Measurements from ENCODE around the gene SLC4A3.

SLC4A3 gene

DNA sequence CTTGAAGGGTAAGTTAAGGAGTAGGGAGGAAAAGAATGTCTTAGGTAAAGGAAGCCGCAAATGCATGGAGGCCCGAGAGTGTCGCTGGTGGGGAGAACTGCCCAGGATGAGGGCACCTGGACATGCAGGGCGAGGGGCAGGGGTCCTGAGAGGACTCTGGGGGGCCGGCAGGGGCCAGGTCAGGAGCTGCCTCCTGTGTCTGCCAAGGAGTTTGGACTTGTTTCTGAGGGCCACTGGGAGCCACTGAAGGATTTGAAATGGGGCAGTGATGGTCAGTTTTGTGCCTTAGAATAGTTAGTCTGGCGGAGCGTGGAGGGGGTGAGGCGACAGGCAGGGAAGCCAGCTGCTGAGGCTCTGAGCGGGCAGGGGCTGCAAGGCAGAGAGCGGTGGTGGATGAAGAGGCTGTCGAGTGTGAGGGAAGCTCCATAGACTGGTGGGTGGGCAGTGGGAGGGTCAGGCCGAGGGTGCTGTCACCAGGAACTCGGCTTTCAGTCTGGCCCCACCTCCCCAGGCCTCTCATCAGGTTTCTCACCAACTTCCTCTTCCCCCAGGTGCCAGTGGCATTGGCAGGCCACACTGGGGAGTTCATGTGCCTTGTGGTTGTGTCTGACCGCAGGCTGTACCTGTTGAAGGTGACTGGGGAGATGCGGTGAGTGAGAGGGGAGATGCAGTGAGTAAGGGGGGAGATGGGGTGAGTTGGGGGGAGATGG, 14.7 kb upstream of the SLC4A3 start:
- H3K27ac ChIP-seq (ENCODE audit: low read depth, low read length) = no peak overlapping the region
- no peaks in the 10 kb centered on the region for H3K27me3 ChIP-seq (ENCODE audit: control insufficient read depth in 1 of 2, insufficient read depth in 2 of 2, low read length in 2 of 2)
- H3K4me1 ChIP-seq (ENCODE audit: control insufficient read depth in 1 of 2, insufficient read depth in 2 of 2, low read length in 2 of 2) = no peaks in the 10 kb centered on the region
- H3K9me3 ChIP-seq (ENCODE audit: control insufficient read depth in 1 of 2, low read length in 2 of 2) = no peaks in the 10 kb centered on the region
- H3K4me3 ChIP-seq (ENCODE audit: low read depth in 1 of 2, low read length in 2 of 2) = no peak overlapping the region
- peaks cover 23 to 52% of the 10 kb centered on the region in 2 donors for H3K36me3 ChIP-seq (ENCODE audit: control insufficient read depth in 1 of 2, insufficient read depth in 2 of 2, low read length in 2 of 2)
- H3K9ac ChIP-seq (ENCODE audit: low read depth in 1 of 2, low read length in 2 of 2) = no peak overlapping the region

GRCh38 chr2:219613461-219614070, 13.9 kb upstream of the SLC4A3 start:
- Histone ChIP-seq H3K9me3 (ENCODE audit: control insufficient read depth in 1 of 2, low read length in 2 of 2) (no peaks in the 10 kb centered on the region), H3K36me3 (ENCODE audit: control insufficient read depth in 1 of 2, insufficient read depth in 2 of 2, low read length in 2 of 2) (peaks cover 19 to 48% of the 10 kb centered on the region in 2 donors), H3K4me1 (ENCODE audit: control insufficient read depth in 1 of 2, insufficient read depth in 2 of 2, low read length in 2 of 2) (no peaks in the 10 kb centered on the region), H3K27me3 (ENCODE audit: control insufficient read depth in 1 of 2, insufficient read depth in 2 of 2, low read length in 2 of 2) (no peaks in the 10 kb centered on the region), H3K4me3 (ENCODE audit: low read depth in 1 of 2, low read length in 2 of 2) (no peak overlapping the region), H3K27ac (ENCODE audit: low read depth, low read length) (no peak overlapping the region), H3K9ac (ENCODE audit: low read depth in 1 of 2, low read length in 2 of 2) (no peak overlapping the region)

DNA sequence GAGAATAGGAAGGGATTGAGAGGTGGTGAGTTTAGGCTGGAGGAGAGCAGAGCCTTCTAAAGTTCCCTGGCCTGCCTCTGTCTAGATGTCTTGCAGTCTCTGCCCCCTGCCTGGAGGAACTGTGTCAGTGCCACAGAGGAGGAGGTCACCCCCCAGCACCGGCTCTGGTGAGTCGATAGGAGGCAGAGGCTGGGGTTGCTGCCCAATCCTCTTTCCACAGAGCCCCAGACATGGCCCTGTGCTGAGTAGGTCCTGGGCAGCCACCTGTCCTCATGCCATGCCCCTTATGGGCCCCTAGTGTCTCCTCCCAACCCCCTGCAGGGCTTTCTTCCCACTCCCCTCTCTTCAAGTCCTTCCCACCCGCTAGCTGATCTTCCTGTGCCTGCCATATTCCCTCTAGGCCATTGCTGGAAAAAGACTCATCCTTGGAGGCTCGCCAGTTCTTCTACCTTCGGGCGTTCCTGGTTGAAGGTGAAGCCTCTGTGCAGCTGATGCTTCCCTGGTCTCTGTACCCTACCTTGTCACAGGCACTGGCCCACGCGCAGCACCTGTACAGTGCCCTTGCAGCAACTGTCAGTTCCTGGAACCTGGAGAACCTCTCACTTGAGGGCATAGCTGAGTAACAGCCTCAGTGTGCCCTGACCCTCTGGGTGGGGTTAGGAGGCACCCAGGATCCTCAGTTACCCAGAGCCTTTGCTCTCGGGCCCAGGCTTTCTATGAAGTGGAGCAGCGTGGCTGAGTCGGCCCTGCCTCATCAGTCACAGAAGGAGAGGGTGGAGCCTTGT, 13.2 kb upstream of the SLC4A3 start:
- H3K4me1 ChIP-seq (ENCODE audit: control insufficient read depth in 1 of 2, insufficient read depth in 2 of 2, low read length in 2 of 2) = no peaks in the 10 kb centered on the region
- H3K4me3 ChIP-seq (ENCODE audit: low read depth in 1 of 2, low read length in 2 of 2) = no peak overlapping the region
- no peak overlapping the region for H3K27ac ChIP-seq (ENCODE audit: low read depth, low read length)
- H3K36me3 ChIP-seq (ENCODE audit: control insufficient read depth in 1 of 2, insufficient read depth in 2 of 2, low read length in 2 of 2) = peaks cover 12 to 43% of the 10 kb centered on the region in 2 donors
- H3K9ac ChIP-seq (ENCODE audit: low read depth in 1 of 2, low read length in 2 of 2) = no peak overlapping the region
- H3K9me3 ChIP-seq (ENCODE audit: control insufficient read depth in 1 of 2, low read length in 2 of 2) = no peaks in the 10 kb centered on the region
- H3K27me3 ChIP-seq (ENCODE audit: control insufficient read depth in 1 of 2, insufficient read depth in 2 of 2, low read length in 2 of 2) = no peaks in the 10 kb centered on the region

DNA sequence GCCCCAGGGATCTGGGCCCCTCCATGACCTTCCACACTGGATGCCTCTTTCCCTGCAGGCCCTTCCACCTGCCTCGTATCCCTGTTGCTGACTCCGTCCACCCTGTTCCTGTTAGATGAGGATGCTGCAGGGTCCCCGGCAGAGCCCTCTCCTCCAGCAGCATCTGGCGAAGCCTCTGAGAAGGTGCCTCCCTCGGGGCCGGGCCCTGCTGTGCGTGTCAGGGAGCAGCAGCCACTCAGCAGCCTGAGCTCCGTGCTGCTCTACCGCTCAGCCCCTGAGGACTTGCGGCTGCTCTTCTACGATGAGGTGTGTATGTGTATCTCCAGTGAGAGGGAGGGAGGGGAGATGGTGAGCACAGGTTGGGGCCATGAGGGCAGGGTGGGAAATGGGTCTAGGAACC, 12.4 kb upstream of the SLC4A3 start:
- Histone ChIP-seq H3K9me3 (ENCODE audit: control insufficient read depth in 1 of 2, low read length in 2 of 2) (no peaks in the 10 kb centered on the region), H3K36me3 (ENCODE audit: control insufficient read depth in 1 of 2, insufficient read depth in 2 of 2, low read length in 2 of 2) (peaks cover 8 to 40% of the 10 kb centered on the region in 2 donors), H3K27ac (ENCODE audit: low read depth, low read length) (no peak overlapping the region), H3K4me3 (ENCODE audit: low read depth in 1 of 2, low read length in 2 of 2) (no peak overlapping the region), H3K27me3 (ENCODE audit: control insufficient read depth in 1 of 2, insufficient read depth in 2 of 2, low read length in 2 of 2) (no peaks in the 10 kb centered on the region), H3K9ac (ENCODE audit: low read depth in 1 of 2, low read length in 2 of 2) (no peak overlapping the region), H3K4me1 (ENCODE audit: control insufficient read depth in 1 of 2, insufficient read depth in 2 of 2, low read length in 2 of 2) (no peaks in the 10 kb centered on the region)

GRCh38 chr2:219615894-219616293, 11.5 kb upstream of the SLC4A3 start:
- H3K27ac ChIP-seq (ENCODE audit: low read depth, low read length) = no peak overlapping the region
- H3K9me3 ChIP-seq (ENCODE audit: control insufficient read depth in 1 of 2, low read length in 2 of 2) = no peaks in the 10 kb centered on the region
- H3K4me3 ChIP-seq (ENCODE audit: low read depth in 1 of 2, low read length in 2 of 2) = no peak overlapping the region
- no peaks in the 10 kb centered on the region for H3K4me1 ChIP-seq (ENCODE audit: control insufficient read depth in 1 of 2, insufficient read depth in 2 of 2, low read length in 2 of 2)
- peaks cover 8 to 37% of the 10 kb centered on the region in 2 donors for H3K36me3 ChIP-seq (ENCODE audit: control insufficient read depth in 1 of 2, insufficient read depth in 2 of 2, low read length in 2 of 2)
- no peak overlapping the region for H3K9ac ChIP-seq (ENCODE audit: low read depth in 1 of 2, low read length in 2 of 2)
- no peaks in the 10 kb centered on the region for H3K27me3 ChIP-seq (ENCODE audit: control insufficient read depth in 1 of 2, insufficient read depth in 2 of 2, low read length in 2 of 2)

DNA sequence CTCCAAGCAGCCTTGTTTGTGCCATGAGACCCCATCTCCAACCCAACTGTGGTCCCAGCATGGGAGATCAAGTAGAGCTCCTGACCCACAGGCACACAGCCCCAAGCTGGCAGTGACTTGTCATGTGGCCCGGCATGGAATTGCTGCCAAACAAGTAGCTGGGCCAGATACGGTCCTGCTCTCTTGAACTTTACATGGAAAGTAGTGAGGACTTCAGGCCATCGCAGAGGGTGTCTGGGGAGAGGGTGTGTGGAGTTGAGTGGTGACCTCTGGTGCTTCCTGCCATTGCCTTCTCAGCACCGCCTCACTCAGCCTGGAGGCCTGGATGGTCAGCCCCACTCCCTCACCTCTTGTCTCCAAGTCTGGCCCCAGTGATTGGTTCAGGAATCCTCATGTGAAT, 10.9 kb upstream of the SLC4A3 start:
- no peak overlapping the region for H3K4me3 ChIP-seq (ENCODE audit: low read depth in 1 of 2, low read length in 2 of 2)
- H3K36me3 ChIP-seq (ENCODE audit: control insufficient read depth in 1 of 2, insufficient read depth in 2 of 2, low read length in 2 of 2) = peaks cover 8 to 30% of the 10 kb centered on the region in 2 donors
- no peaks in the 10 kb centered on the region for H3K27me3 ChIP-seq (ENCODE audit: control insufficient read depth in 1 of 2, insufficient read depth in 2 of 2, low read length in 2 of 2)
- no peak overlapping the region for H3K27ac ChIP-seq (ENCODE audit: low read depth, low read length)
- H3K4me1 ChIP-seq (ENCODE audit: control insufficient read depth in 1 of 2, insufficient read depth in 2 of 2, low read length in 2 of 2) = no peaks in the 10 kb centered on the region
- no peak overlapping the region for H3K9ac ChIP-seq (ENCODE audit: low read depth in 1 of 2, low read length in 2 of 2)
- no peaks in the 10 kb centered on the region for H3K9me3 ChIP-seq (ENCODE audit: control insufficient read depth in 1 of 2, low read length in 2 of 2)

DNA sequence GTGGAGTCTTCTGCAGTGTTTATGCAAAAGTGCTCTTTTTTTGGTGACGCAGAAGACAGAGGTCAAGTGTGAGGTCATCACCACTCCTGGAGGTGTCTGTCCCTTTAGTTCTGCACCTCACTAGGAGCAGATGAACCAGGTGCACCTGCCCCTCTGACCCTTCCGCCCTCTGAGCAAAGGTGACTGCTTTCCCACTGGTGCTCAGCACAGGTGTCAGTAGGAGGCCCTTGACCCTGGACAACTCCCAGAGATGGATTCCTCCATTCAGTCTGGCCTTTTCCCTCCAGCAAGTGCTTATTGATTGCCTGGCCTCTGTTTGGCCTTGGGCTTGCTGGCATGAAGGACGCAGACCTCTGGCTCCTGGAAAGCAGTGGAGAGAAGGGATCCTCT, 8.7 kb upstream of the SLC4A3 start:
- H3K9me3 ChIP-seq (ENCODE audit: control insufficient read depth in 1 of 2, low read length in 2 of 2) = no peaks in the 10 kb centered on the region
- no peak overlapping the region for H3K4me3 ChIP-seq (ENCODE audit: low read depth in 1 of 2, low read length in 2 of 2)
- H3K9ac ChIP-seq (ENCODE audit: low read depth in 1 of 2, low read length in 2 of 2) = no peak overlapping the region
- peaks cover 4 to 20% of the 10 kb centered on the region in 2 donors for H3K36me3 ChIP-seq (ENCODE audit: control insufficient read depth in 1 of 2, insufficient read depth in 2 of 2, low read length in 2 of 2)
- H3K4me1 ChIP-seq (ENCODE audit: control insufficient read depth in 1 of 2, insufficient read depth in 2 of 2, low read length in 2 of 2) = no peaks in the 10 kb centered on the region
- no peak overlapping the region for H3K27ac ChIP-seq (ENCODE audit: low read depth, low read length)
- no peaks in the 10 kb centered on the region for H3K27me3 ChIP-seq (ENCODE audit: control insufficient read depth in 1 of 2, insufficient read depth in 2 of 2, low read length in 2 of 2)

DNA sequence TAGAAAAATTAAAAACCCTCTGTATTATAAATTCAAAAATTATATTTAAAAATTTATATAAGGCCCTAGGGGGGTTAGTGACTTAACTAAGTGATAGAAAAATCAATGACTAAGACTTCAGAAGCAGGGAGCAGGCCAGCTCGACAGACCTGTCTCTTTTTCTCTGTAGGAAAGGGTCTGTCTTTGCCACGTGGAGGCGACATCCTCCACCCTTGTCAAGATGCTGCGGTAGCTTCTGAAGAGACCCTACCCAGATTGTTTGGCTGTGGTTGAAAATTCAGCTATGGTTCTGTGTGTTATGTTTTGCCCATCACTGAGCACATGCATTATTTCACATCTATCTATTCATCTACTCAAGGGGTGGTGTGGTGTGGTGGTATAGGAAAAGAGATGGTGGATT, 8.2 kb upstream of the SLC4A3 start:
- H3K9me3 ChIP-seq (ENCODE audit: control insufficient read depth in 1 of 2, low read length in 2 of 2) = no peaks in the 10 kb centered on the region

DNA sequence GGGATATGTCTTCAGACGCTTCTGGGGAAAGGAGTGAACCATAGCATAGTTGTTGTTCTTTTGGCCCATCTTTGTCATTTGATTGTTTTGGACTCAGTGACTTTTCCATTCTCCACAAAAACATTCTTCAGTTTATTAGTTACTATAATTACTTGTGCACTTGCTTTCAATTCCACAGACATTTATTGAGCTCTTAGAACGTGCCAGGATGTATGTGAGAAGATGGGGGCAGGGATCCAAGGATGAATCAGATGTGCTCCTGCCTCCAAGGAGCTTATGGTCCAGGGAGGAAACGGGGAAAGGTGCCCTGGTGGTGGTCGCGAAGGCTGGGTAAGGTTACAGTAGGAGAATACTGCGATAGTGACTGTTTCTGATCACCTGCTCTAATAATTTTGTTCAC, 6.9 kb upstream of the SLC4A3 start:
- Histone ChIP-seq H3K36me3 (ENCODE audit: control insufficient read depth in 1 of 2, insufficient read depth in 2 of 2, low read length in 2 of 2) (peaks cover 2 to 10% of the 10 kb centered on the region in 2 donors), H3K9me3 (ENCODE audit: control insufficient read depth in 1 of 2, low read length in 2 of 2) (no peaks in the 10 kb centered on the region), H3K4me1 (ENCODE audit: control insufficient read depth in 1 of 2, insufficient read depth in 2 of 2, low read length in 2 of 2) (no peaks in the 10 kb centered on the region), H3K9ac (ENCODE audit: low read depth in 1 of 2, low read length in 2 of 2) (no peak overlapping the region), H3K27me3 (ENCODE audit: control insufficient read depth in 1 of 2, insufficient read depth in 2 of 2, low read length in 2 of 2) (peaks cover 0 to 5% of the 10 kb centered on the region in 2 donors), H3K27ac (ENCODE audit: low read depth, low read length) (no peak overlapping the region), H3K4me3 (ENCODE audit: low read depth in 1 of 2, low read length in 2 of 2) (no peak overlapping the region)

More for the DNA sequence above, 8.2 kb upstream of the SLC4A3 start:
- H3K36me3 ChIP-seq (ENCODE audit: control insufficient read depth in 1 of 2, insufficient read depth in 2 of 2, low read length in 2 of 2) = peaks cover 4 to 20% of the 10 kb centered on the region in 2 donors
- H3K4me1 ChIP-seq (ENCODE audit: control insufficient read depth in 1 of 2, insufficient read depth in 2 of 2, low read length in 2 of 2) = no peaks in the 10 kb centered on the region
- H3K4me3 ChIP-seq (ENCODE audit: low read depth in 1 of 2, low read length in 2 of 2) = no peak overlapping the region
- H3K27ac ChIP-seq (ENCODE audit: low read depth, low read length) = no peak overlapping the region
- no peaks in the 10 kb centered on the region for H3K27me3 ChIP-seq (ENCODE audit: control insufficient read depth in 1 of 2, insufficient read depth in 2 of 2, low read length in 2 of 2)
- H3K9ac ChIP-seq (ENCODE audit: low read depth in 1 of 2, low read length in 2 of 2) = no peak overlapping the region

DNA sequence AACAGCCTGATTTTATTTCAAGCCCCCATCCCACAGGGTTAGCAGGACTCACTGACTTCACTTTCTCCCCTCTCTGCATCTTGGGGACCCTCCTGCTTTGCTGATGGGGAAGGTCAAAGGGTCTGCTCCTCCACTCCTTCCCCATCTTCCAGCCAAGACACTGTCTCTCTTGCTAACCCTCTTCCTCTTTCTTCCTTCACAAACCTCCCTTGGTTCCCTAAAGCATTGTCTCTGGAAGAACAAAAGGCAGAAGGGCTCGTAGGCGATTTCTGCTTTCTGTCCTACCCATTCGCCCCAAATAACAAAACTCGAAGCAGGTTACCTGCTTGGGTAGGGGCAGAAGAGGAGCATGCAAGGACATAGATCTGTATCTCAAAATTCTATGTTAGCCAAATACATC, 5.5 kb upstream of the SLC4A3 start:
- no peak overlapping the region for H3K9ac ChIP-seq (ENCODE audit: low read depth in 1 of 2, low read length in 2 of 2)
- H3K27ac ChIP-seq (ENCODE audit: low read depth, low read length) = no peak overlapping the region
- peaks cover 5 to 9% of the 10 kb centered on the region in 2 donors for H3K27me3 ChIP-seq (ENCODE audit: control insufficient read depth in 1 of 2, insufficient read depth in 2 of 2, low read length in 2 of 2)
- H3K4me3 ChIP-seq (ENCODE audit: low read depth in 1 of 2, low read length in 2 of 2) = no peak overlapping the region
- H3K4me1 ChIP-seq (ENCODE audit: control insufficient read depth in 1 of 2, insufficient read depth in 2 of 2, low read length in 2 of 2) = no peaks in the 10 kb centered on the region
- H3K36me3 ChIP-seq (ENCODE audit: control insufficient read depth in 1 of 2, insufficient read depth in 2 of 2, low read length in 2 of 2) = no peaks in the 10 kb centered on the region
- no peaks in the 10 kb centered on the region for H3K9me3 ChIP-seq (ENCODE audit: control insufficient read depth in 1 of 2, low read length in 2 of 2)

All from duodenal mucosa (tissue), 2 donors.